Measurements from ENCODE around the gene PRSS56. TPM values are rescaled to one million over a fixed set of nuclear protein-coding genes. Genes with fewer than 3 reads are reported as not detected.

PRSS56 gene
- total and polyA plus RNA-seq, 2 of the 13 experiments (the other 11 are each of a cell fraction or from before 2014, with no cell fraction given): not detected

- peak; percentile 77 for TF ChIP-seq ZNF646 (CRISPR knock-in tag; IDR thresholded peaks at IDR 0.05)
- TF ChIP-seq HOXA3 (CRISPR knock-in tag; IDR thresholded peaks at IDR 0.05): peak; percentile 97
- peak; percentile 100 for TF ChIP-seq ZNF607 (CRISPR knock-in tag; IDR thresholded peaks at IDR 0.05; ENCODE audit: borderline replicate concordance)
- peak; percentile 97 for TF ChIP-seq TFDP1 (CRISPR knock-in tag; IDR thresholded peaks at IDR 0.05; ENCODE audit: borderline replicate concordance)
- TF ChIP-seq TBX3 (IDR thresholded peaks at IDR 0.05; ENCODE audit: borderline replicate concordance): peak; percentile 75; the same call in 1 of the 2 replicates
- peak; percentile 87 for TF ChIP-seq CENPT (CRISPR knock-in tag; IDR thresholded peaks at IDR 0.05; ENCODE audit: low read depth)
- peak; percentile 87 for TF ChIP-seq YY1 (IDR thresholded peaks at IDR 0.05; ENCODE audit: insufficient read depth, insufficient replicate concordance, low read depth, low read length)
- no peak for TF ChIP-seq TRIM22 (IDR thresholded peaks at IDR 0.05)
- peak; percentile 85; the same call in 1 of the 2 replicates for TF ChIP-seq CSRNP2 (CRISPR knock-in tag; conservative IDR thresholded peaks at IDR 0.05; ENCODE audit: low read depth)
- TF ChIP-seq SP2 (CRISPR knock-in tag; IDR thresholded peaks at IDR 0.05): peak; percentile 82
- peak; percentile 93; the same call in 1 of the 2 replicates for TF ChIP-seq FUBP1 (CRISPR knock-in tag; IDR thresholded peaks at IDR 0.05; ENCODE audit: borderline replicate concordance)
- TF ChIP-seq RBM22 (optimal IDR thresholded peaks at IDR 0.05; ENCODE audit: low read length): no peak
Observed at GRCh38 chr2:232550354-232551249, 30.4 kb downstream of the PRSS56 start, which contains the start of the genes EIF4E2 and TIGD1 (continued).

Measured in HepG2 (cell line).